GM19351 (cell line): ENCODE measurements around the gene MOAP1.
"Not testable (repeated sequence)": the region's sequence is repeated elsewhere in the genome, so short reads cannot be mapped to it uniquely, and the experiment has no call there.

ENCODE experiments used
- ATAC-seq: cut with Tn5 transposase; IDR thresholded peaks from one replicate; pipeline ENCODE4 v1.9.1; 2021; ENCODE audit warnings: mild to moderate bottlenecking, moderate library complexity; ENCODE audit not compliant: unreplicated experiment

The MOAP1 gene

DNA sequence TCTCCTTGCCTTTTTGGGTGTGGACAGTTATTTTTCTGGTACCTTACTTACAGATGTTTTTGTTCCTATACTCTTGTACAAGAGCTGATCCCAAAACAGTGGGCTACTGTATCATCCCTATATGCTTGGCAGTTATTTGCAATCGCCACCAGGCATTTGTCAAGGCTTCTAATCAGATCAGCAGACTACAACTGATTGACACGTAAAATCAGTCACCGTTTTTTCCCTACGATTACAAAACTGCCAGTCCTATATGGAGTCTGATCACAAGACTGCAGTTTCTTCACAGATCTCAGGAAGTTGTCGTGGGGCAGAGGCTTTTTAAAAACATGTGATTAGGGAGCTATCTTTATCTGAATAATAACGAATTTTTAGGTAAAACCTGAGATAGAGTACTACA is 1.8 kb upstream of the MOAP1 start:
- no peak for ATAC-seq

- no peak for ATAC-seq
Measured at GRCh38 chr14:93185349-93185720, 638 bp upstream of the MOAP1 start.

- ATAC-seq, result no peak
Measured at GRCh38 chr14:93183596-93184317, 940 bp downstream of the MOAP1 start.

GRCh38 chr14:93175492-93175891 is 9.2 kb downstream of the MOAP1 start:
- no peak for ATAC-seq

GRCh38 chr14:93174731-93175130 is 10.0 kb downstream of the MOAP1 start:
- ATAC-seq, result not testable (repeated sequence)

DNA sequence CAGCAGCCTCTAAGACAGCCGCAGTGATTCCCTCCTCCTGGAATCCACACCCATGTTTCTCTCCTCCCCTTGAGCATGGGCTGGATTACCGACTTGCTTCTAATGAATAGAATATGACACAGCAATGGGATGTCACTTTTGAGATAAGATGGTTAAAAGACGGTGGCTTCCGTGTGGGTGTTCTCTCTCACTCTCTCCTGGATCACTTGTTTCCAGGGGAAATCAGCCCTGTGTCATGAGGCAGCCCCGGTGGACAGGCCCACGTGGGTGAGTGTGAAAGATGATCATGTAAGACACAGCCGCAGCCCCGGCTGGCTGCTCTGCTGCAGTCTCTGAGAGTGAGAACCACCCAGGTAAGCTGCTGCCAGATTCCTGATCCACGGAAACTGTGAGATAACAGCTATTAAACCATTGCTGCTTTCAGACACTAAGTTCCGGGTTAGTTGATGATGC is 10.7 kb downstream of the MOAP1 start:
- no peak for ATAC-seq

DNA sequence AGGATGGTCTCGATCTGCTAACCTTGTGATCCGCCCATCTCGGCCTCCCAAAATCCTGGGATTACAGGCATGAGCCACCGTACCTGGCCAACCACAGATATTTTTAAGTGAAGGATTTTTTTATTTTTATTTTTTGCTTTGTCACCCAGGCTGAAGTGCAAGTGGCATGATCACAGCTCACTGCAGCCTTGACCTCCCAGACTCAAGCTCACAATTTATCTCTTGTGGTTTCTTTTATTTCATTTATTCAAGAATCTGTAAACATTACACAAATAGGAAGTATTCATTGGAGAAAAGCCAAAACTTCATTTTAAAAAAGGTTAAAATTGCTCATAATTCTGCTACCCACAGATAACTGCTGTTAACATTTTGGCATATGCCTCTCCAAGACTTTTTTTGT is 13.3 kb downstream of the MOAP1 start:
- no peak for ATAC-seq

GRCh38 chr14:93170141-93170540 is 14.6 kb downstream of the MOAP1 start:
- not testable (repeated sequence) for ATAC-seq

- ATAC-seq, result not testable (repeated sequence)
Measured at GRCh38 chr14:93169619-93170018, 15.1 kb downstream of the MOAP1 start.

- not testable (repeated sequence) for ATAC-seq
Measured at GRCh38 chr14:93168610-93169009, 16.1 kb downstream of the MOAP1 start.

DNA sequence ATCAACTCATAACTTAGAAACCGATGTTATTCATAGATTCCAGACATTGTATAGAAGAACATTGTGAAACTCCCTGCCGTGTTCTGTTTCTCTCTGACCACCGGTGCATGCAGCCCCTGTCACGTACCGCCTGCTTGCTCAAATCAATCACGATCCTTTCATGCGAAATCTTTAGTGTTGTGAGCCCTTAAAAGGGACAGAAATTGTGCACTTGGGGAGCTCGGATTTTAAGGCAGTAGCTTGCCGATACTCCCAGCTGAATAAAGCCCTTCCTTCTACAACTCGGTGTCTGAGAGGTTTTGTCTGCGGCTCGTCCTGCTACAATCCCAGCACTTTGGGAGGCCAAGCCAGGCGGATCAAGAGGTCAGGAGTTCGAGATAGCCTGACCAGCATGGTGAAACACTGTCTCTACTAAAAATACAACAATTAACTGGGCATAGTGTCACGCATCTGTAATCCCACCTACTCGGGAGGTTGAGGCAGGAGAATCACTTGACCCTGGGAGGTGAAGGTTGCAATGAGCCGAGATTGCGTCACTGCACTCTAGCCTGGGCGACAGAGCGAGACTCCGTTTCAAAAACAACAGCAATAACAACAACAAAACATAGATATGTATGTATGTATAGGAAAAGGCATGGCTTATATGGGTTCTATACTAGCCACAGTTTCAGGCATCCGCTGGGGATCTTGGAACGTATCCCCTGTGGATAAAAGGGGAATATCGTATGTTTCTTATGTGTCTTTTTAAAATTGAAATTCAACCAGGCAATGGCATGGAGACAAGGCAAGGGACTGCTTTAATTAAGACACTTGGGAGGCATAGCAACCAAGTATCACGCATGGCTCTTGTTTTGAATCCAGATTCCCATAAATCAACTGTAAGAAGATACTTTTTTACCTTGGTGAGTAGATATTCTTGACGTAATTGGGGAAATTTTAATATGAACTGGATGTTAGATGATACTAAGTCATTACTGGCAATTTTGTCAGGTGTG is 19.1 kb downstream of the MOAP1 start:
- ATAC-seq, result not testable (repeated sequence)

DNA sequence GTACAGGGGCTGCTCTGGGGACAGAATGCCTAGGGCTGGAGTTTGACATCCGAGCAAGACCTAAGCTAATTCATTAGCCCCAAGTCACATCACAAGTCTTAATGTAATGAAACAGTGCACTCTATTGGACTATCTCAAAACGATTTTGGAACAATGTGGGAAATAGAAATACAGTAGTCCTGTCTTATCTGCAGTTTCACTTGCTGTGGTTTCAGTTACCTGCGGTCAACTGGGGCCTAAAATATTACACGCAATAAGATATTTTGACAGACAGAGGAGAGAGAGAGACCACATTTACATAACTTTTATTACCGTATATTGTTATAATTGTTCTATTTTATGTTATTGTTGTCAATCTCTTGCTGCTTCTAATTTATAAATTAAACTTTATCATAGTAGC is 21.1 kb downstream of the MOAP1 start:
- no peak for ATAC-seq

DNA sequence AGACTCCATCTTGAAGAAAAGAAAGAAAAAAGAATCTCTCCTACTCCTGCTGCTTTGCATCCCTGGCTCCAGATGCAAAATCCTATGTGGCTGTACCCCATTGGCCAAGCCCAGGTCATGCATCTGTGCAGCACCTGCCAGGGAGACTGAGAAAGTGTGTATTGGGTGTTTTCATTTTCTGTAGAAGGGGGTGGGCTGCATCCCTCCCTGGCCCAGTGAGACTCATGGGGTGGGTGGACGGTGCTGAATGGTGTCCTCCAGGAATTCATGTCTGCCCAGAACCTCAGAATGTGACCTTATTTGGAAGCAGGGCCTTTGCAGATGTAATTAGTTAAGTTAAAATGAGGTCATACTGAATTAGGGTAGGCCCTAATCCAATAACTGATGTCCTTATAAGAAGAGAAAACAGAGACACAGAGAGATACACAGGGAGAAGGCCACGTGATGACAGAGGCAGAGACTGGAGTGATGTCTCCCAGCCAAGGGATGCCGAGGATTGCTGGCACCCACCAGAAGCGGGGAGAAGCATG is 23.2 kb downstream of the MOAP1 start:
- ATAC-seq, result no peak

- ATAC-seq, result no peak
Measured at GRCh38 chr14:93160353-93160801, 24.3 kb downstream of the MOAP1 start.

DNA sequence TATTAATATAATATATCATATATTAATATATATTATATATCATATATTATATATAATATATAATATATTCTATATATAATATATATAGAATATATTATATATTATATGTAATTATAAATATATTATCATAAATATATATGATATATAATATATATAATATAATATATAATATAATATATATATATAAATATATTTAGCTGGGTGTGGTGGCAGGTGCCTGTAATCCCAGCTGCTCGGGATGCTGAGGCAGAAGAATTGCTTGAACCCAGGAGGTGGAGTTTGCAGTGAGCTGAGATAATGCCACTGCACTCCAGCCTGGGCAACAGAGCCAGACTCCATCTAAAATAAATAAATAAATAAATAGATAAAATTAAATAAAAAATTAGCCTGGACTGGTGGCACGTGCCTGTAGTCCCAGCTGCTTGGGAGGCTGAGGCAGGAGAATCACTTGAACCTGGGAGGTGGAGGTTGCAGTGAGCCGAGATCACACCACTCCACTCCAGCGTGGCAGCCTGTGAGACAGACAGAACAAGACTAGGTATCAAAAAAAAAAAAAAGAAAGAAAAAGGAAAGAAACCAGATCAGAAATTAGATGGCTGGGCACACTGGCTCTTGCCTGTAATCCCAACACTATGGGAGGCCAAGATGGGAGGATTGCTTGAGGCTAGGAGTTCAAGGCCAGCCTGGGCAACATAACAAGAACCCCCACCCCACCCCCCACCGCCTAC is 24.9 kb downstream of the MOAP1 start:
- ATAC-seq, result not testable (repeated sequence)

- not testable (repeated sequence) for ATAC-seq
Measured at GRCh38 chr14:93158349-93158748, 26.3 kb downstream of the MOAP1 start.

DNA sequence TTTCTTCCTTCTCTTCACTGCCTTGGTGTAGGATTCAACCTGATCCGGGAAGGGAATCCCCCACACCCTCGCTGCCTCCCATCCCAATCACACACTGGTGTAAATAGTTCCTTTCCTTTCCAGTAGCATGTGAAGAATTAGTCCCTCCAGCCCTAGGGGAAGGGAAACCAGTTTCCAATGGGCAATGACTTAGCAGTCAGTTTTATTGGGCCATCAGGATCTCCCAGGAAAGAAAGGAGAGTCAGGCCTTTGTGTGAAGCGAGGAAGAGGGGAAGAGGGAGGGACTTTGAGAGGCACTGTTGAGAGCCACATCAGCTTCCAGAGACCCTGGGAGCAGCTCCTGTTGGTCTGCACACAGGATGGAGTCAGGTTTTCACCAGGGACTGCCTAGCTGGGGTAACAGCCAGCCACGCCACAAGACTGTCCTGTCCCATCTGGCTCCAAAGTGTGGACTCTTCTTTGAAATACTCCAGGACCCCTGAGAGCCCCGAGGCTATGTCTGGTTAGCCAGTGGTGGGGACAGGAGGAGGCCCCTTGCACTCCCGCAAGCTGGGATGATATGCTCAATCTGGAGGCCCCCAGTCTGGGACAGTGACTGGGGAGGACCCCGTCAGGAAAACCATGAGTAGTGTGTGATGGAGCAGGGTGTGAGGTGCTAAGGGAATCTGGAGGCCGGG is 27.9 kb downstream of the MOAP1 start:
- no peak for ATAC-seq

GRCh38 chr14:93155667-93156066 is 29.0 kb downstream of the MOAP1 start:
- ATAC-seq, result no peak

DNA sequence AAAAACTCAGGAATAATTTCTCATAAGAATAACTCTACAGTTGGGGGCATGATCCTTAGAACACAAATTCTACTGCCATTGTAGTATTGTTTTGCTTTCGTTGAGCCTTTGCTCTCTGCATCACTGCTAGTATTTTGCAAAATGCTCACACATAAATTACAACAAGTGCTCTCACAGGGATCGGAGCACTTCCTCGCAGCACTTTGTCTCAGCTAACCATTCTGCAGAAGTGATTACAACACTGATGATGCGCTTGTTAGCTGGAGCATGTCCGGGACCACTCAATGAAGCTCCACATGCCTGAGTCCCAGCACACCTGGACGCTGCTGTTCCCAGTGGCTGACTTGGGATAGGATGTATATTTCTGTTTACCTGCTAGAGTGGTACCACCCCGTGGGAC is 31.6 kb downstream of the MOAP1 start:
- ATAC-seq, result no peak
